Progenitor cell of endocrine pancreas (in vitro differentiated cells): ENCODE measurements around the gene ABLIM1. TPM values are rescaled to one million over a fixed set of nuclear protein-coding genes. Genes with fewer than 3 reads are reported as not detected.
A peak's percentile ranks its signal among the peaks of the same experiment; 100 is the strongest.

Experiments used
- DNase-seq: peaks from one replicate; pipeline ENCODE4 v3.0.0; 2021; ENCODE audit warnings: low spot score; ENCODE audit not compliant: unreplicated experiment
- H3K27ac Mint-ChIP-seq: 2 replicates; pipeline ENCODE4 v1.8.0; 2021; ENCODE audit warnings: mild to moderate bottlenecking, moderate library complexity, mixed read lengths
- H3K27me3 Mint-ChIP-seq: 2 replicates; pipeline ENCODE4 v1.8.0; 2021; ENCODE audit warnings: mixed read lengths
- H3K36me3 Mint-ChIP-seq: 2 replicates; pipeline ENCODE4 v1.8.0; 2022; ENCODE audit warnings: mixed read lengths; ENCODE audit not compliant: insufficient read depth
- H3K4me1 Mint-ChIP-seq: 2 replicates; pipeline ENCODE4 v1.8.0; 2021; ENCODE audit warnings: low read depth, mixed read lengths
- H3K4me3 Mint-ChIP-seq: 2 replicates; pipeline ENCODE4 v1.8.0; 2021; ENCODE audit warnings: low read depth, mild to moderate bottlenecking, moderate library complexity, mixed read lengths
- H3K9me3 Mint-ChIP-seq: 2 replicates; pipeline ENCODE4 v1.8.0; 2021; ENCODE audit warnings: low read depth, mixed read lengths
- CTCF ChIP-seq: fragments of 200-600 bp; sonication (generic); IDR thresholded peaks from one replicate; pipeline ENCODE4 v1.5.0; 2021; ENCODE audit warnings: antibody characterized with exemption, mild to moderate bottlenecking; ENCODE audit not compliant: unreplicated experiment
- total RNA-seq: library from RNA; stranded (reverse); gene quantifications from 2 replicates; pipeline ENCODE4 v1.2.1, GENCODE V29; 2021

ABLIM1 gene
- total RNA-seq, 1 donor from 2014 or later = 59.1 TPM

GRCh38 chr10:114632869-114633715 lies 25.0 kb downstream of the ABLIM1 start:
- peaks cover 67% of the 10 kb centered on the region for H3K27me3 Mint-ChIP-seq
- no peak for DNase-seq
- H3K4me3 Mint-ChIP-seq = no peak overlapping the region
- peaks cover 33% of the 10 kb centered on the region for H3K4me1 Mint-ChIP-seq
- H3K27ac Mint-ChIP-seq = peak overlapping the region; percentile 76
- no peaks in the 10 kb centered on the region for H3K9me3 Mint-ChIP-seq
- TF ChIP-seq CTCF = no peak
- H3K36me3 Mint-ChIP-seq = no peaks in the 10 kb centered on the region

GRCh38 chr10:114631666-114632417 lies 26.2 kb downstream of the ABLIM1 start:
- H3K4me1 Mint-ChIP-seq = peaks cover 33% of the 10 kb centered on the region

GRCh38 chr10:114631090-114631665 lies 26.9 kb downstream of the ABLIM1 start:
- DNase-seq = no peak
- no peaks in the 10 kb centered on the region for H3K9me3 Mint-ChIP-seq
- peak overlapping the region; percentile 77 for H3K4me3 Mint-ChIP-seq
- peaks cover 33% of the 10 kb centered on the region for H3K4me1 Mint-ChIP-seq
- peaks cover 70% of the 10 kb centered on the region for H3K27me3 Mint-ChIP-seq
- H3K27ac Mint-ChIP-seq = peak overlapping the region; percentile 14
- TF ChIP-seq CTCF = no peak
- no peaks in the 10 kb centered on the region for H3K36me3 Mint-ChIP-seq

More at GRCh38 chr10:114631666-114632417, 26.2 kb downstream of the ABLIM1 start:
- Mint-ChIP-seq H3K36me3 (no peaks in the 10 kb centered on the region), H3K4me3 (peak overlapping the region; percentile 77), H3K27me3 (peaks cover 66% of the 10 kb centered on the region), H3K9me3 (no peaks in the 10 kb centered on the region), H3K27ac (peak overlapping the region; percentile 62)
- no peak for TF ChIP-seq CTCF
- peak; percentile 27 for DNase-seq

GRCh38 chr10:114629824-114630730 lies 28.0 kb downstream of the ABLIM1 start:
- Mint-ChIP-seq H3K27ac (no peak overlapping the region), H3K4me1 (peaks cover 33% of the 10 kb centered on the region), H3K36me3 (no peaks in the 10 kb centered on the region), H3K9me3 (no peaks in the 10 kb centered on the region), H3K27me3 (peaks cover 63% of the 10 kb centered on the region), H3K4me3 (no peak overlapping the region)
- DNase-seq = no peak
- TF ChIP-seq CTCF = no peak
